B cell (primary cell): ENCODE measurements around the gene KCNH8.

ENCODE experiments used
- EZH2 ChIP-seq: IDR thresholded peaks from 2 replicates; pipeline ENCODE4 v1.6.1; 2012; ENCODE audit warnings: borderline replicate concordance, low read depth, mild to moderate bottlenecking, moderate library complexity, low read length; ENCODE audit not compliant: insufficient read depth, poor library complexity, severe bottlenecking
- TF ChIP-seq, protein P1 (sequence below): fragments of 200-600 bp; IDR thresholded peaks from one replicate; pipeline ENCODE4 v1.8.0; 2022; ENCODE audit warnings: antibody characterized with exemption, mild to moderate bottlenecking

DNA sequence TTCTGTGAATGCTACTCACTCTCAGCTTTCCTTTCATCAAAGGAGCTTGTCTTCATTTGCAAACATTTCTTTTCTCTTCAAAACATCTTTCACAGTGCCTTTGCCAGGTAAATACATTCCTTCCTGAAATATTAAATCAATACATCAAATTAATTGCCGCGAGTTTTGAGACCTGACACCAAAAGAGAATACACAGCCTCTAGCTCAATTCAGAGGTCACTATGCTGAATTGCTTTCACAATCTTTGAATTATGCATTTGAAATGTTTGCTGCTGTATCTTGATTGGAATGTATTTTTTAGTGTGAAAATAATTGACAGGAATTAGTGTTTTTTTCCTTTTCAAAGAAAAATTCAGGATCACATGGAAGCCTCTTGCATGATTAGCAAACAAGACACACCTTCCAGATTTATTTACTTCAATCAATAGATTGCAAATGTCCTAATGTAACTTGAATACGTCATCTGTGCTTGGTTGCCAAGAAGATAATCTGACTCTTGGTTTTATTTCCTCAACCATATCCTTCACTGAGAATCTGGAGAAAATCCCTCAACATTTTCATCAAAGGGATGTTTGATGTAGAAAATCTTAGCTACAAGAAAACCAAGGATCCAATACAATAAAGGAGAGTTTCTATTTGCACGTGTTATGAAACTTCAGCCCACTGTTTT is 83.6 kb downstream of the KCNH8 start:
- no peak for TF ChIP-seq EZH2
- TF ChIP-seq, protein P1, sequence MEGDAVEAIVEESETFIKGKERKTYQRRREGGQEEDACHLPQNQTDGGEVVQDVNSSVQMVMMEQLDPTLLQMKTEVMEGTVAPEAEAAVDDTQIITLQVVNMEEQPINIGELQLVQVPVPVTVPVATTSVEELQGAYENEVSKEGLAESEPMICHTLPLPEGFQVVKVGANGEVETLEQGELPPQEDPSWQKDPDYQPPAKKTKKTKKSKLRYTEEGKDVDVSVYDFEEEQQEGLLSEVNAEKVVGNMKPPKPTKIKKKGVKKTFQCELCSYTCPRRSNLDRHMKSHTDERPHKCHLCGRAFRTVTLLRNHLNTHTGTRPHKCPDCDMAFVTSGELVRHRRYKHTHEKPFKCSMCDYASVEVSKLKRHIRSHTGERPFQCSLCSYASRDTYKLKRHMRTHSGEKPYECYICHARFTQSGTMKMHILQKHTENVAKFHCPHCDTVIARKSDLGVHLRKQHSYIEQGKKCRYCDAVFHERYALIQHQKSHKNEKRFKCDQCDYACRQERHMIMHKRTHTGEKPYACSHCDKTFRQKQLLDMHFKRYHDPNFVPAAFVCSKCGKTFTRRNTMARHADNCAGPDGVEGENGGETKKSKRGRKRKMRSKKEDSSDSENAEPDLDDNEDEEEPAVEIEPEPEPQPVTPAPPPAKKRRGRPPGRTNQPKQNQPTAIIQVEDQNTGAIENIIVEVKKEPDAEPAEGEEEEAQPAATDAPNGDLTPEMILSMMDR, result no peak
